Prostate gland (tissue), 2 donors: Measurements from ENCODE around the gene CREBRF.
"Not testable (repeated sequence)": the region's sequence is repeated elsewhere in the genome, so short reads cannot be mapped to it uniquely, and the experiment has no call there.

Experiments used
- CTCF ChIP-seq, 4 experiments: fragments of 200-600 bp in 2 of 4; fragments of 450-650 bp in 2 of 4; sonication (generic) in 2 of 4; IDR thresholded peaks; 1 replicate in 3 of 4; 2 replicates in 1 of 4; pipeline ENCODE4 v1.5.1; 2016 to 2019; ENCODE audit warnings: antibody characterized with exemption in 4 of 4, mild to moderate bottlenecking in 2 of 4, moderate library complexity in 2 of 4
- POLR2A ChIP-seq: fragments of 450-650 bp; IDR thresholded peaks from one replicate; pipeline ENCODE4 v1.6.1; 2016; ENCODE audit warnings: antibody characterized with exemption, mild to moderate bottlenecking
- POLR2AphosphoS5 ChIP-seq: sonication (generic); formaldehyde crosslinking; IDR thresholded peaks from one replicate; pipeline ENCODE4 v1.6.1; 2017; ENCODE audit warnings: antibody characterized with exemption

GRCh38 chr5:173047096-173047837 lies 8.9 kb upstream of the CREBRF start:
- not testable (repeated sequence) for TF ChIP-seq POLR2A; CTCF (IDR thresholded peaks at IDR 0.05); POLR2AphosphoS5
